ENCODE results near the gene CALD1.
A peak's percentile ranks its signal among the peaks of the same experiment; 100 is the strongest.

DNA sequence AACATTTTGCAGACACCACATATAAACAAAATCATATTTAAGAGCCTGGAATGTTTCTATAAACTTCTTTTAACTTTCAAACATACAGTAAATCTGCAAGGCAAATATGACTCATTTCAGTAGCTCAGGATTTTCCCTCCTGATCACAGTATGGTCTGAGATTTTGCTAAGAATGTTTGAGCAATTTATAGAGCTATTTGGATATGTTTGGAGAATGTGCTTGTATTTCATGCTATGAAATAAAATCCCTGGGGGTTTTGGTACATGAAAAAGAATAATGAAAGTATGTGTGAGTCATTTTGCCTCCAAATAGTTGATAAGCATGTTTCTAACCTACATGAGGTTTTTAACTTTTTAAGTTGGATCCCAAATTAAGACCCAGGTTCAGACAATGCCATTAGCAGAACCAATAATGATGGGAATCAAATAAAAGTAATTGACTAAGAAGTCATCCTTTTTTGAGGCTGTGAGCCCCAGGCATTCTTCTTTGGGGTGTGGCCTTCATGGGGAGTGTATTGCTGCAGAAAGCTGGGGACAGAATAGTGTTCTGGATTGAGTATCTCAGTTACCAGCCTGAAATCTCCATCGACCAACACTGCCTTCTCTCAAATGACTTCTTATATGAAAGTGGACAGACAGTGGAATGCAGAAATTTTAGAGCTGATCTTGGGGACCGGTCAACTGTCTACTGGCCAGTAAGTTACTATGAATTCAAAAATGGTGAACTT, 140.8 kb downstream of the CALD1 start:
- no peak for TF ChIP-seq CHD2 (IDR thresholded peaks at IDR 0.05; ENCODE audit: low read length, partially characterized antibody)
- TF ChIP-seq, protein P1, sequence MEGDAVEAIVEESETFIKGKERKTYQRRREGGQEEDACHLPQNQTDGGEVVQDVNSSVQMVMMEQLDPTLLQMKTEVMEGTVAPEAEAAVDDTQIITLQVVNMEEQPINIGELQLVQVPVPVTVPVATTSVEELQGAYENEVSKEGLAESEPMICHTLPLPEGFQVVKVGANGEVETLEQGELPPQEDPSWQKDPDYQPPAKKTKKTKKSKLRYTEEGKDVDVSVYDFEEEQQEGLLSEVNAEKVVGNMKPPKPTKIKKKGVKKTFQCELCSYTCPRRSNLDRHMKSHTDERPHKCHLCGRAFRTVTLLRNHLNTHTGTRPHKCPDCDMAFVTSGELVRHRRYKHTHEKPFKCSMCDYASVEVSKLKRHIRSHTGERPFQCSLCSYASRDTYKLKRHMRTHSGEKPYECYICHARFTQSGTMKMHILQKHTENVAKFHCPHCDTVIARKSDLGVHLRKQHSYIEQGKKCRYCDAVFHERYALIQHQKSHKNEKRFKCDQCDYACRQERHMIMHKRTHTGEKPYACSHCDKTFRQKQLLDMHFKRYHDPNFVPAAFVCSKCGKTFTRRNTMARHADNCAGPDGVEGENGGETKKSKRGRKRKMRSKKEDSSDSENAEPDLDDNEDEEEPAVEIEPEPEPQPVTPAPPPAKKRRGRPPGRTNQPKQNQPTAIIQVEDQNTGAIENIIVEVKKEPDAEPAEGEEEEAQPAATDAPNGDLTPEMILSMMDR (IDR thresholded peaks at IDR 0.05) = no peak
- TF ChIP-seq FOSL2 (IDR thresholded peaks at IDR 0.05) = peak; percentile 43; the same call in 1 of the 2 replicates
- peak; percentile 78 for TF ChIP-seq FOSL2 (CRISPR knock-in tag; IDR thresholded peaks at IDR 0.05)

All from A549 (cell line).